ENCODE measurements around the gene NRM. TPM values are rescaled to one million over a fixed set of nuclear protein-coding genes. Genes with fewer than 3 reads are reported as not detected.
A peak's percentile ranks its signal among the peaks of the same experiment; 100 is the strongest.

The NRM gene
- total RNA-seq, 1 donor from 2014 or later, result 3.7 TPM

DNA sequence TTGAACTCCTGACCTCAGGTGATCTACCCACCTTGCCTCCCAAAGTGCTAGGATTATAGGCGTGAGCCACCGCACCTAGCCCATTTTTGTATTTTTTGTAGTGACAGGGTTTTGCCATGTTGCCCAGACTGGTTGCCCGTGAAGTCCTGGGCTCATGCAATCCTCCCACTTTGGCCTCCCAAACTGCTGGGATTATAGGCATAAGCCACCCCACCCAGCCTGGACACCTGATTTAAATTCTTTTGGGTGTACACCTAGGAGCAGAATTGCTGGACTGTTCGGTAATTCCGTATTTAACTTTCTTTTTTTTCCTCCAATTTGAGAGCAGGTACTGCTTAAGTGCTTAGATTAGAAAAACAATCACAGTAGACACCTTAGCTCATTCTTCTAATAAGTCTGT is 5.6 kb upstream of the NRM start:
- intact Hi-C loops (cut with micrococcal nuclease), result no loop called here
- DNase-seq, result no peak

DNA sequence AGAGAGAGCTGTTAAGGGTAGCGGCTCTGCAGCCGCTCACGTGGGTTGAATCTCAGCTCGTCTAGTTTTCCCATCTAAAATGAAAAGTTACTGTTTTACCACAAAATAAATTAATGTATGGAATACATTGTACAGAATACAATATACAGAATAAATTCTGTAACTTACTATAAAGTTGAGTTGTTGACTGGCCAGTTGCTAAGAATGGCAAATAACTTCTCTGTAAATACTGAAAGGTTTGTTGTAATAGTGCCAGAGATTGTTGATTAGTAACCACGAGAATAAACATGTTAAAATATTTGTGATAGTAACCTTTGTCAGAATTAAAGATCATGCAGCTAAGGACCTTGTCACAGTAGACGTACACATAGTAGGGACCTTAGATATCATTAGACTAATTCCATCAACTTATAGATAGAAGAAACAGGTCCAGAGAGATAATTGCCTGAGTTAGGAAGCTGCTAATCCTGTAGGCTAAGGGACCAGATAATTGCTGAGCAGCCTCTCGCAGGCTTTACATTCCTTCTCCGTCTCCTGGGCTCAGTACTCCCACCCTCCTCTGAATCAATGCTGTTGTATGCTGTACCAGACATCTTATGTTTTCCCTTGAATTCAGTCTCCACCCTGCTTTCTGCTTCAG is 544 bp upstream of the NRM start:
- Histone ChIP-seq H3K27ac (replicated peaks) (peak overlapping the region; percentile 97), H3K4me1 (peaks cover 50% of the 10 kb centered on the region), H3K9me3 (replicated peaks) (no peaks in the 10 kb centered on the region), H3K27me3 (ENCODE audit: low read depth) (no peaks in the 10 kb centered on the region), H3K4me3 (peak overlapping the region; percentile 73), H3K36me3 (no peaks in the 10 kb centered on the region)
- DNase-seq, result no peak
- intact Hi-C loops (cut with micrococcal nuclease), result no loop called here
- TF ChIP-seq, protein P1, sequence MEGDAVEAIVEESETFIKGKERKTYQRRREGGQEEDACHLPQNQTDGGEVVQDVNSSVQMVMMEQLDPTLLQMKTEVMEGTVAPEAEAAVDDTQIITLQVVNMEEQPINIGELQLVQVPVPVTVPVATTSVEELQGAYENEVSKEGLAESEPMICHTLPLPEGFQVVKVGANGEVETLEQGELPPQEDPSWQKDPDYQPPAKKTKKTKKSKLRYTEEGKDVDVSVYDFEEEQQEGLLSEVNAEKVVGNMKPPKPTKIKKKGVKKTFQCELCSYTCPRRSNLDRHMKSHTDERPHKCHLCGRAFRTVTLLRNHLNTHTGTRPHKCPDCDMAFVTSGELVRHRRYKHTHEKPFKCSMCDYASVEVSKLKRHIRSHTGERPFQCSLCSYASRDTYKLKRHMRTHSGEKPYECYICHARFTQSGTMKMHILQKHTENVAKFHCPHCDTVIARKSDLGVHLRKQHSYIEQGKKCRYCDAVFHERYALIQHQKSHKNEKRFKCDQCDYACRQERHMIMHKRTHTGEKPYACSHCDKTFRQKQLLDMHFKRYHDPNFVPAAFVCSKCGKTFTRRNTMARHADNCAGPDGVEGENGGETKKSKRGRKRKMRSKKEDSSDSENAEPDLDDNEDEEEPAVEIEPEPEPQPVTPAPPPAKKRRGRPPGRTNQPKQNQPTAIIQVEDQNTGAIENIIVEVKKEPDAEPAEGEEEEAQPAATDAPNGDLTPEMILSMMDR (IDR thresholded peaks at IDR 0.05; ENCODE audit: borderline replicate concordance), result no peak

More for the DNA sequence above, 5.6 kb upstream of the NRM start:
- H3K36me3 ChIP-seq, result peaks cover 12% of the 10 kb centered on the region
- no peak overlapping the region for H3K27ac ChIP-seq (replicated peaks)
- no peaks in the 10 kb centered on the region for H3K27me3 ChIP-seq (ENCODE audit: low read depth)
- H3K9me3 ChIP-seq (replicated peaks), result no peaks in the 10 kb centered on the region
- H3K4me3 ChIP-seq, result no peak overlapping the region
- H3K4me1 ChIP-seq, result peaks cover 13% of the 10 kb centered on the region
- TF ChIP-seq, protein P1 (IDR thresholded peaks at IDR 0.05; ENCODE audit: borderline replicate concordance), result no peak

DNA sequence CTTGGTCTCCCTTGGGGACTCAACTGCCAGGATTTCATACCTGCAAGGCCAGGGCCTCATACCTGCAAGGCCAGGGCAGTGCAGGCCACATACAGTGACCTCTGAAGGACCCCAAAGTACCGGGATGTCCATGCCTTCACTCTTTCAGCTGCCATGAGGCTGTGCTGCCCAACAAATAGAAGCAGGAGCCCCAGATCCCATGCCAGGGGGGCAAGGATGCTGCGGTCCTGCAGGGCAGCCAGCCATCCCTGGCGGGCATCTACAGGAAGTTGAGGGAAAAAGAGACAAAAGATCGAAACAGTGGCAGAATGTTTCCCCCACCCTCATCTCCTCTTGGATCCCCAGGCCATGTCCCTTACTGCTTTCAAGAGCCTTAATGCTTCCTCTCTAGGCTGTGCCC is 799 bp downstream of the NRM start:
- H3K36me3 ChIP-seq, result no peaks in the 10 kb centered on the region
- intact Hi-C loops (cut with micrococcal nuclease), result no loop called here
- DNase-seq, result no peak
- H3K4me1 ChIP-seq, result peaks cover 63% of the 10 kb centered on the region
- peak overlapping the region; percentile 97 for H3K27ac ChIP-seq (replicated peaks)
- H3K9me3 ChIP-seq (replicated peaks), result no peaks in the 10 kb centered on the region
- H3K4me3 ChIP-seq, result peak overlapping the region; percentile 73
- TF ChIP-seq, protein P1 (IDR thresholded peaks at IDR 0.05; ENCODE audit: borderline replicate concordance), result no peak
- no peaks in the 10 kb centered on the region for H3K27me3 ChIP-seq (ENCODE audit: low read depth)

DNA sequence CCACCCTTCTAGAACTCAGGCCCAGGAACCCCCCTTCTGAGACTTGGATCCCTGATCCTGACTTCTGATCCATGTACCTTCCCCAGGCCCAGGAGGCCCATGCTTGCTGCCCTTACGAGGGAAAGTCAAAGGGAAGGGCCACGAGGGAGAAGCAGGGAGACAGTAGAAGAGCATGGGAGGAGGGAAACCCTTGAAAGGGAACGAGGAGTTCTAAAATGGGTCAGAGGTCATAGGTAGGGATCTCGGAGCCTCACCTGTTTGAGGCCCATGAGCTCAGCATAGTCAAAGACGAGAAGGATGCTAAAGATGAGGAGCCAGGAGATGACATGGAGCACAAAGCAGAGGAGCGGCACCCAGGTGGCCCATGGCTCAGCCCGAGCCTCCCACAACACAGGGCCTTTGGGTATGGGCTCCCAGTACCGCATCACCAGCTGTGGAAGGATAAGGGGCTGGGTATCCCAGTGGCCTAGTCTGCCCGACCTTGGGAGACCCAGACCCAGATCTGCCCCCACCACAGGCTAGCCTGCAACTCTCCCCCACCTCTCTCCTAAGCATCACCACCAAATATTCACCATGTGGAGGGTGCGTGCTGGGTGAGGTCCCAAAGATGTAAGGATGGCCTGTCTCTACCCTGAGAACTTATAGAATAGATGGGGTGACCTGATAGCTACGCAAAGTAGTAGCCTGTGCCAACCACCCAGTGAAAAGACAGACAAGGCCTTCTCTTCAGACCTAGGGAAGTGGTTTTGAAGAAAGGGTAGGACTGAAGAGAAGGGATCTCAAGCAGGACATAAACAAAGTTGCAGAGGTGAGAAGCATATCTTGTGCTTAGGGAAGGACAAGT is 1.5 kb downstream of the NRM start:
- TF ChIP-seq, protein P1 (IDR thresholded peaks at IDR 0.05; ENCODE audit: borderline replicate concordance), result no peak
- Histone ChIP-seq H3K9me3 (replicated peaks) (no peaks in the 10 kb centered on the region), H3K4me3 (peak overlapping the region; percentile 83), H3K36me3 (no peaks in the 10 kb centered on the region), H3K27me3 (ENCODE audit: low read depth) (no peaks in the 10 kb centered on the region), H3K4me1 (peaks cover 71% of the 10 kb centered on the region), H3K27ac (replicated peaks) (peak overlapping the region; percentile 97)
- intact Hi-C loops (cut with micrococcal nuclease), result no loop called here
- peak; percentile 5 for DNase-seq

DNA sequence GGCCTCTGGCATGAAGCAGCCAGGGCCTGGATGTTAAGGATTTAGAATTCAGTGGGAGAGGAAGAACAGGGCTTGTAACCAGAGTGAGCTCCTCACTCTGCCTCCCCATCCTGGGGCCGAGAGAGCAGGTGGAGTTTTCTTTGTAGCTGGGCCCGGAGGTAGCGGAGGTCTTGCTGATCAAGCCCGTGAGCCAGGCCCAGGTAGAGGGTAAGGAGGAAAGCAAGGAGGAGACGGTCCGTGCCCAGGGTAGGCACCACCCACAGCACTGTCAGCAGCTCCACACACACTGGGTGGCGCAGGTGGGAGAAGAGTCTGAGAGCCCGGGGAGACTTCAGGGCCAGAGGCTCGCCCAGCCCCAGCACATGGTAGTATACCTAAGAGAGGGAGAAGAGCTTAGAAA is 2.2 kb downstream of the NRM start:
- Histone ChIP-seq H3K27ac (replicated peaks) (peak overlapping the region; percentile 97), H3K36me3 (no peaks in the 10 kb centered on the region), H3K27me3 (ENCODE audit: low read depth) (no peaks in the 10 kb centered on the region), H3K4me3 (peak overlapping the region; percentile 83), H3K4me1 (peaks cover 77% of the 10 kb centered on the region), H3K9me3 (replicated peaks) (no peaks in the 10 kb centered on the region)
- intact Hi-C loops (cut with micrococcal nuclease), result no loop called here
- peak; percentile 8 for DNase-seq
- TF ChIP-seq, protein P1 (IDR thresholded peaks at IDR 0.05; ENCODE audit: borderline replicate concordance), result no peak
